Kidney (tissue), 14 donors: ENCODE data around the gene HSPB7. TPM values are rescaled to one million over a fixed set of nuclear protein-coding genes. Genes with fewer than 3 reads are reported as not detected.

Experiments used
- DNase-seq, 5 donors: peaks; one replicate each; pipeline ENCODE4 v3.0.0-alpha.2; 2013 to 2020
- FAIRE-seq: peaks from 2 replicates; lab custom pipeline; 2012; peaks lifted over from hg19 to GRCh38; lab: Jason Lieb, UNC
- H3K27ac ChIP-seq, 2 donors: one replicate each; pipeline ENCODE4 v1.7.0; 2013; ENCODE audit warnings: low read depth in 2 of 2, low read length in 2 of 2, inconsistent platforms in 1 of 2
- H3K27me3 ChIP-seq: one replicate; pipeline ENCODE4 v1.7.1; 2013; ENCODE audit warnings: low read length, inconsistent platforms; ENCODE audit not compliant: control insufficient read depth, insufficient read depth
- H3K36me3 ChIP-seq, 3 donors: one replicate each; pipeline versions ENCODE4 v1.7.0 to v1.7.1; 2013; ENCODE audit warnings: low read length in 3 of 3, control low read depth in 1 of 3, inconsistent platforms in 1 of 3; ENCODE audit not compliant: insufficient read depth in 3 of 3, control insufficient read depth in 2 of 3
- H3K4me1 ChIP-seq, 3 donors: one replicate each; pipeline versions ENCODE4 v1.7.0 to v1.7.1; 2013; ENCODE audit warnings: low read length in 3 of 3, inconsistent platforms in 1 of 3, low read depth in 1 of 3; ENCODE audit not compliant: control insufficient read depth in 2 of 3, insufficient read depth in 2 of 3
- H3K4me3 ChIP-seq, 3 donors: one replicate each; pipeline versions ENCODE4 v1.7.0 to v1.8.1; 2013; ENCODE audit warnings: low read length in 3 of 3, control low read depth in 1 of 3, inconsistent platforms in 1 of 3
- H3K9ac ChIP-seq, 3 donors: one replicate each; pipeline versions ENCODE4 v1.7.0 to v1.7.1; 2013; ENCODE audit warnings: low read length in 3 of 3, control low read depth in 1 of 3, inconsistent platforms in 1 of 3
- H3K9me3 ChIP-seq, 3 donors: one replicate each; pipeline versions ENCODE4 v1.7.0 to v1.7.1; 2013; ENCODE audit warnings: low read length in 3 of 3, control low read depth in 1 of 3, inconsistent platforms in 1 of 3; ENCODE audit not compliant: control insufficient read depth in 2 of 3, insufficient read depth in 1 of 3
- intact Hi-C: fragments of 100-400 bp; cut with DNase I; formaldehyde crosslinking; loops from one replicate; pipeline ENCODE4 v1.11.1; 2022
- polyA plus RNA-seq: library from polyadenylated mRNA; stranded (reverse); fragments of 350-450 nt; fragmentation: Illumina TruSeq; extraction: RNeasy Lipid Tissue Mini Kit (QIAGEN cat#74804); gene quantifications from one replicate; pipeline ENCODE4 v1.2.3, GENCODE V29; 2014; ENCODE audit warnings: low read depth, low replicate concordance; ENCODE audit not compliant: insufficient read depth
- total RNA-seq: library from RNA; stranded (reverse); fragmentation: NEBNext Ultra II Directional; extraction: Animal tissue kit (Norgen Biotek cat#: 25700); gene quantifications from one replicate; pipeline ENCODE4 v1.2.1, GENCODE V29; 2021
- TF ChIP-seq, protein P1 (sequence below): IDR thresholded peaks from 3 replicates; pipeline ENCODE4 v1.5.1; 2012; ENCODE audit warnings: mild to moderate bottlenecking, moderate library complexity, borderline replicate concordance; ENCODE audit not compliant: insufficient read depth; ENCODE audit errors: extremely low read depth
- donor health status: control.
- donor health status: control.
- donor health status: control.
- donor health status: control.
- donor health status: control.
- donor health status: DM: yes; HTN: yes; CAD: no.
- donor health status: Normal renal cell carcinoma (clear cell type).

Gene HSPB7
- total and polyA plus RNA-seq, 2 donors from 2014 or later = 17.0 to 29.1 TPM

DNA sequence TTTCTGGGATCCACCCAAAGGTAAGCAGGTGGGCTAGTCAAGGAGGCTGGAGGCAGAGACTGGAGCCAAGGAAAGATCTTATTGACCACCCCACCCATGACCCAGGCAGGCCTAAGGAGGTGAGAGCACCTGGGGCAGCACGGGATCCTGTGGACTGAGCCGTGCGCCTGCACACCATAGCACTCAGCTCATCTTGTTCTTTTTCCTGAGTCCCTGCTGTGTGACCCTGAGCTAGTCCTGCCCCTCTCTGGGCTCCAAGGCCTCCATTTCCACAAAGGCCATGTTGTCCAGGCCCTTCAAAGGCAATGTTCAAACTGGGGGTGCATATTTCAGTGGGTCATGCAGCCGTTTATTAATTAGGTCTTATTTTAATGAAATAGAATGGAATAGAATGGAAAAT is 48.4 kb upstream of the HSPB7 start:
- no peak overlapping the region for H3K27ac ChIP-seq
- intact Hi-C loops = no loop called here
- H3K9me3 ChIP-seq = no peaks in the 10 kb centered on the region
- TF ChIP-seq, protein P1, sequence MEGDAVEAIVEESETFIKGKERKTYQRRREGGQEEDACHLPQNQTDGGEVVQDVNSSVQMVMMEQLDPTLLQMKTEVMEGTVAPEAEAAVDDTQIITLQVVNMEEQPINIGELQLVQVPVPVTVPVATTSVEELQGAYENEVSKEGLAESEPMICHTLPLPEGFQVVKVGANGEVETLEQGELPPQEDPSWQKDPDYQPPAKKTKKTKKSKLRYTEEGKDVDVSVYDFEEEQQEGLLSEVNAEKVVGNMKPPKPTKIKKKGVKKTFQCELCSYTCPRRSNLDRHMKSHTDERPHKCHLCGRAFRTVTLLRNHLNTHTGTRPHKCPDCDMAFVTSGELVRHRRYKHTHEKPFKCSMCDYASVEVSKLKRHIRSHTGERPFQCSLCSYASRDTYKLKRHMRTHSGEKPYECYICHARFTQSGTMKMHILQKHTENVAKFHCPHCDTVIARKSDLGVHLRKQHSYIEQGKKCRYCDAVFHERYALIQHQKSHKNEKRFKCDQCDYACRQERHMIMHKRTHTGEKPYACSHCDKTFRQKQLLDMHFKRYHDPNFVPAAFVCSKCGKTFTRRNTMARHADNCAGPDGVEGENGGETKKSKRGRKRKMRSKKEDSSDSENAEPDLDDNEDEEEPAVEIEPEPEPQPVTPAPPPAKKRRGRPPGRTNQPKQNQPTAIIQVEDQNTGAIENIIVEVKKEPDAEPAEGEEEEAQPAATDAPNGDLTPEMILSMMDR = no peak
- no peak overlapping the region for H3K9ac ChIP-seq
- H3K4me3 ChIP-seq = no peak overlapping the region
- DNase-seq = no peak
- H3K36me3 ChIP-seq = no peaks in the 10 kb centered on the region
- H3K4me1 ChIP-seq = peaks cover 0 to 28% (median 26%) of the 10 kb centered on the region in 3 donors
- no peak for FAIRE-seq
- H3K27me3 ChIP-seq = no peaks in the 10 kb centered on the region

DNA sequence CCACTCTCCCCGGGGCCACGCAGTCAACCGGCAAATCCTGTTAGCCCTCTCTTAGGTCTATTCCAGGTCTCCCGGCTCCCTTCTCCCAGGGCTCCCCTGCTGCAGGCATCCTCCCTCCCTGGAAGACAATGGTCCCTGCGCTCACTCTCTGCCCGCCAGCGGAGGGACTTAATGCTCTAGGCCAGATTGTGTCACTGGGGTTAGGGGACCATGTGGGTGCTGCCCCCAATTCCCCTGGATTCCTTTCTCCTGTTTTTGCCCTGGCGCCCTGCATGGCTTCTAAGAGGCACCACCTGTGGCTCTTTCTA is 47.4 kb upstream of the HSPB7 start:
- H3K4me3 ChIP-seq = no peak overlapping the region
- TF ChIP-seq, protein P1 = no peak
- peak overlapping the region; percentile 16 to 61 for H3K27ac ChIP-seq
- no peaks in the 10 kb centered on the region for H3K9me3 ChIP-seq
- no peak for FAIRE-seq
- no peaks in the 10 kb centered on the region for H3K36me3 ChIP-seq
- no peak overlapping the region for H3K9ac ChIP-seq
- H3K4me1 ChIP-seq = peaks cover 0 to 28% (median 26%) of the 10 kb centered on the region in 3 donors
- peak in 1 of 5 donors; percentile 31 for DNase-seq
- intact Hi-C loops = no loop called here
- H3K27me3 ChIP-seq = no peaks in the 10 kb centered on the region

DNA sequence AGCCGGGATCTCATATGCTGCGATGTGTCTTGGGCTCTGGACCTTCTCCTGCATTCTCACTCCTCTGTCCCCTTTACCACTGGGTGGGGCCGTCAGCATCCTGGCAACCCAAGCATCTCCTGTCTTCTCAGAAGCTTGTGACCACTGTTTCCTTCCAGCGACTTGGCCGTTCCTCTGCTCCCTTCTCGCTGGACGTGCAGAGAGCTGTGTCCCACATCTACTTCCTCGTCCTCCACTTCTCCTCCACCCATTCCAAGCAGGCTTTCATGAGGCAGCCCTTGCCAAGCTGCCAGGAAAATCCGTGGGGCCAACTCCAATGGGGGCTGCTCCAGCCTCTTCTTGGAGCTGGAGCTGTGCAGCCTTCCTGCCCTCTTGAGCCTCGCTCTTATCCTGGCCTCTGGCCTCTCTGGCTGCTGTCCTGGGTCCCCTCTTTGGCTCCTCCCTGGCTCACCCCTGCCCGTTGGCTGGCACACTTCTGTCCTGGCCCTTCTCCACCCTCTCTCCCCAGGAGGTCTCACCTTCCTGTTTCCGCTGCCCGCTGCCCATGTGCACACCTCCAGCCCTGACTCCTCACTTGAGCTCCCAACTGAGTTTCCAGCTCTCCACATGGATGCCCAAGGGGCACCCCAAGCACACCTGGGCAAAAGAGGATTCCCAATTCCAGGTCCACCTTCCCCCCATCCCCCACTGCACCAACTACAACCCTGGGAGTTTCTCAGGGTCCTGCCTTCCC is 46.9 kb upstream of the HSPB7 start:
- Histone ChIP-seq H3K4me3 (no peak overlapping the region), H3K27me3 (no peaks in the 10 kb centered on the region), H3K9ac (peak overlapping the region in 1 of 3 donors; percentile 46), H3K4me1 (peaks cover 0 to 28% (median 26%) of the 10 kb centered on the region in 3 donors), H3K27ac (peak overlapping the region; percentile 16 to 61), H3K36me3 (no peaks in the 10 kb centered on the region), H3K9me3 (no peaks in the 10 kb centered on the region)
- FAIRE-seq (no peak), DNase-seq (peak in 1 of 5 donors; percentile 60)
- intact Hi-C loops = no loop called here
- TF ChIP-seq, protein P1 = no peak

DNA sequence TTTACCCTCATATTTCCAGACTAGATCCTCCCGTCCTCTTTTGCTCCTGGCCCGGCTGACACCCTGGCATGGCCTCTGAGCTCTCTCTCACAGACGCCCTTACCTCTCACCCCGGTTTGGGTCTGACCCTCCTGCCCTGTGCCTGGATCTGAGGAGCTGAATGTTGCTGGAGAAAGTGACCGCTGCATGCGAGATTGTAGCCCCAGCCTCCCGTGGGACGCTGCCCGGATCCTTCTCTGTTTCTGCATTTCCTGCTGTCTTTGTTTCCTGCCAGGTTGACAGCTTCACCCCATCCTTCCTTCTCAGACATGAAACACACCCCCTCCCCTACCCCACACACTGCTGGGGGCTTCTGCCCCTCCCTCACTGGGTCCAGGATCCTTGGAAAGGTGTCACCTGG is 46.1 kb upstream of the HSPB7 start:
- Histone ChIP-seq H3K9me3 (no peaks in the 10 kb centered on the region), H3K4me3 (no peak overlapping the region), H3K4me1 (peaks cover 0 to 28% (median 26%) of the 10 kb centered on the region in 3 donors), H3K36me3 (no peaks in the 10 kb centered on the region), H3K9ac (no peak overlapping the region), H3K27ac (peak overlapping the region in 1 of 2 donors; percentile 47), H3K27me3 (no peaks in the 10 kb centered on the region)
- no peak for FAIRE-seq
- TF ChIP-seq, protein P1 = no peak
- intact Hi-C loops = no loop called here
- no peak for DNase-seq
